GM21576 (cell line): Measurements from ENCODE around the gene AK6.
"Not testable (repeated sequence)": the region's sequence is repeated elsewhere in the genome, so short reads cannot be mapped to it uniquely, and the experiment has no call there.

Experiments used
- ATAC-seq: cut with Tn5 transposase; IDR thresholded peaks from one replicate; pipeline ENCODE4 v1.9.1; 2021; ENCODE audit warnings: mild to moderate bottlenecking, moderate library complexity; ENCODE audit not compliant: unreplicated experiment

AK6 gene

GRCh38 chr5:69369340-69370121 lies at the start of gene AK6, which contains the start of the genes RAD17 and TAF9:
Gene AK6 (minus strand): TSS chr5:69369520. CDS start chr5:69369490, 30 bp downstream.
Gene RAD17 (plus strand): TSS chr5:69369818. CDS start chr5:69372209, 2,391 bp downstream.
Gene TAF9 (minus strand): TSS chr5:69369520. CDS start chr5:69365737, 3,783 bp downstream.
- ATAC-seq = peak; percentile 90

- no peak for ATAC-seq
These were observed 49.2 kb upstream of the AK6 start for GRCh38 chr5:69418554-69418953.

GRCh38 chr5:69416699-69417098 lies 47.4 kb upstream of the AK6 start:
- ATAC-seq = no peak

- ATAC-seq = no peak
These were observed 46.9 kb upstream of the AK6 start for GRCh38 chr5:69416180-69416579.

- ATAC-seq = no peak
These were observed 46.3 kb upstream of the AK6 start for GRCh38 chr5:69415584-69415958.

- peak; percentile 59 for ATAC-seq
These were observed 45.7 kb upstream of the AK6 start, which contains the start of gene MARVELD2 for GRCh38 chr5:69414885-69415583. Gene MARVELD2 (plus strand): TSS chr5:69415116. CDS start chr5:69419386, 4,270 bp downstream.

- ATAC-seq = no peak
These were observed 35.5 kb upstream of the AK6 start for GRCh38 chr5:69404659-69405330.

- ATAC-seq = no peak
These were observed 9.1 kb upstream of the AK6 start for GRCh38 chr5:69378376-69378775.

- ATAC-seq = peak; percentile 69
These were observed 5.7 kb upstream of the AK6 start for GRCh38 chr5:69374911-69375446.

- no peak for ATAC-seq
These were observed 3.1 kb upstream of the AK6 start for GRCh38 chr5:69372394-69372793.

- not testable (repeated sequence) for ATAC-seq
These were observed 1.0 kb upstream of the AK6 start for GRCh38 chr5:69370335-69370734.

GRCh38 chr5:69368458-69369339 lies 621 bp downstream of the AK6 start:
- no peak for ATAC-seq

- no peak for ATAC-seq
These were observed 1.5 kb downstream of the AK6 start for GRCh38 chr5:69367697-69368279.

GRCh38 chr5:69364850-69365249 lies 4.5 kb downstream of the AK6 start:
- no peak for ATAC-seq

- no peak for ATAC-seq
These were observed 4.9 kb downstream of the AK6 start for GRCh38 chr5:69364414-69364813.

GRCh38 chr5:69360442-69360841 lies 8.9 kb downstream of the AK6 start:
- ATAC-seq = no peak

- ATAC-seq = no peak
These were observed 9.6 kb downstream of the AK6 start for GRCh38 chr5:69359699-69360098.

- ATAC-seq = no peak
These were observed 18.7 kb downstream of the AK6 start for GRCh38 chr5:69350664-69351063.

- no peak for ATAC-seq
These were observed 26.2 kb downstream of the AK6 start for GRCh38 chr5:69343083-69343482.
